OCI-LY3 (cell line): Measurements from ENCODE around the gene NANOS3.
"Not testable (repeated sequence)": the region's sequence is repeated elsewhere in the genome, so short reads cannot be mapped to it uniquely, and the experiment has no call there.

Source experiments
- H2AFZ ChIP-seq: fragments of 200-600, 300-600 bp; shearing (Covaris generic); 2 replicates; pipeline ENCODE4 v1.6.0; 2014; ENCODE audit warnings: antibody characterized with exemption, low read depth, low read length
- H3K27ac ChIP-seq: fragments of 200-600, 300-600 bp; sonication (generic); 2 replicates; pipeline ENCODE4 v1.5.1; 2014; ENCODE audit warnings: mild to moderate bottlenecking, low read length, moderate library complexity, mixed read lengths
- H3K27me3 ChIP-seq: fragments of 200-600, 300-600 bp; sonication (generic); 2 replicates; pipeline ENCODE4 v1.6.1; 2014; ENCODE audit warnings: low read depth, low read length, mixed read lengths
- H3K36me3 ChIP-seq: fragments of 200-600, 300-600 bp; sonication (generic); replicated peaks from 2 replicates; pipeline ENCODE3; 2014; ENCODE audit warnings: low read depth, low read length, mixed read lengths
- H3K4me1 ChIP-seq: fragments of 300-600, 200-600 bp; sonication (generic); 2 replicates; pipeline ENCODE4 v1.6.1; 2014; ENCODE audit warnings: low read length, mixed read lengths
- H3K4me2 ChIP-seq: fragments of 200-600, 300-600 bp; sonication (generic); 2 replicates; pipeline ENCODE4 v1.6.1; 2014; ENCODE audit warnings: low read length, mixed read lengths
- H3K4me3 ChIP-seq: fragments of 300-600, 200-600 bp; sonication (generic); 2 replicates; pipeline ENCODE4 v1.5.1; 2014; ENCODE audit warnings: antibody characterized with exemption, mild to moderate bottlenecking, low read length, moderate library complexity
- H3K79me2 ChIP-seq: fragments of 300-600, 200-600 bp; shearing (Covaris generic); 2 replicates; pipeline ENCODE4 v1.6.1; 2014; ENCODE audit warnings: mild to moderate bottlenecking, low read length, mixed read lengths
- H3K9ac ChIP-seq: fragments of 300-600, 200-600 bp; shearing (Covaris generic); 2 replicates; pipeline ENCODE4 v1.6.0; 2014; ENCODE audit warnings: mild to moderate bottlenecking, low read length, moderate library complexity
- H3K9me3 ChIP-seq: fragments of 200-600, 300-600 bp; shearing (Covaris generic); 2 replicates; pipeline ENCODE4 v1.6.1; 2014; ENCODE audit warnings: low read length, mixed read lengths; ENCODE audit not compliant: insufficient read depth
- H4K20me1 ChIP-seq: fragments of 200-600, 300-600 bp; sonication (generic); 2 replicates; pipeline ENCODE4 v1.6.1; 2016; ENCODE audit warnings: low read length, mixed read lengths; ENCODE audit not compliant: insufficient read depth
- CTCF ChIP-seq: fragments of 200-600, 300-600 bp; sonication (generic); IDR thresholded peaks from 2 replicates; pipeline ENCODE4 v1.5.1; 2014; ENCODE audit warnings: antibody characterized with exemption, low read length, low read depth
- EZH2phosphoT487 ChIP-seq: fragments of 200-600 bp; shearing (Covaris generic); IDR thresholded peaks from 2 replicates; pipeline ENCODE4 v1.6.1; 2018; ENCODE audit warnings: antibody characterized with exemption, mixed run types, low read depth

NANOS3 gene

GRCh38 chr19:13849991-13850909 is 26.7 kb upstream of the NANOS3 start:
- no peaks in the 10 kb centered on the region for H3K27me3 ChIP-seq
- TF ChIP-seq EZH2phosphoT487, result no peak
- TF ChIP-seq CTCF, result no peak
- H3K79me2 ChIP-seq, result no peaks in the 10 kb centered on the region
- peak overlapping the region; percentile 22; the same call in 1 of the 2 replicates for H3K9ac ChIP-seq
- H3K9me3 ChIP-seq, result no peaks in the 10 kb centered on the region
- H3K4me1 ChIP-seq, result peaks cover 27% of the 10 kb centered on the region
- no peaks in the 10 kb centered on the region for H4K20me1 ChIP-seq
- H3K4me2 ChIP-seq, result peak overlapping the region; percentile 75
- H2AFZ ChIP-seq, result peak overlapping the region; percentile 39; the same call in 1 of the 2 replicates
- peak overlapping the region; percentile 72 for H3K4me3 ChIP-seq
- H3K27ac ChIP-seq, result no peak overlapping the region
- H3K36me3 ChIP-seq, result no peaks in the 10 kb centered on the region

GRCh38 chr19:13850910-13851733 is 25.8 kb upstream of the NANOS3 start:
- Histone ChIP-seq H3K4me1 (peaks cover 26% of the 10 kb centered on the region), H3K4me2 (peak overlapping the region; percentile 75)

GRCh38 chr19:13851734-13852114 is 25.2 kb upstream of the NANOS3 start:
- H3K4me2 ChIP-seq, H3K9me3 ChIP-seq, H3K27ac ChIP-seq, H3K9ac ChIP-seq, H3K4me3 ChIP-seq, H3K27me3 ChIP-seq, H3K79me2 ChIP-seq, H4K20me1 ChIP-seq, H2AFZ ChIP-seq, H3K36me3 ChIP-seq: not testable (repeated sequence)
- H3K4me1 ChIP-seq, result peaks cover 20% of the 10 kb centered on the region

More at GRCh38 chr19:13850910-13851733, 25.8 kb upstream of the NANOS3 start:
- peak overlapping the region; percentile 72 for H3K4me3 ChIP-seq
- no peaks in the 10 kb centered on the region for H3K36me3 ChIP-seq
- H3K79me2 ChIP-seq, result no peaks in the 10 kb centered on the region
- peak overlapping the region; percentile 39; the same call in 1 of the 2 replicates for H2AFZ ChIP-seq
- no peak overlapping the region for H3K27ac ChIP-seq
- TF ChIP-seq EZH2phosphoT487 (no peak), CTCF (no peak)
- no peaks in the 10 kb centered on the region for H3K27me3 ChIP-seq
- no peaks in the 10 kb centered on the region for H4K20me1 ChIP-seq
- no peak overlapping the region for H3K9ac ChIP-seq
- no peaks in the 10 kb centered on the region for H3K9me3 ChIP-seq

- not testable (repeated sequence) for H3K4me2 ChIP-seq, H3K79me2 ChIP-seq, H3K27me3 ChIP-seq, H2AFZ ChIP-seq, H3K36me3 ChIP-seq, H3K9me3 ChIP-seq, H3K27ac ChIP-seq, H4K20me1 ChIP-seq, H3K9ac ChIP-seq, H3K4me3 ChIP-seq
- peaks cover 16% of the 10 kb centered on the region; the same call in 1 of the 2 replicates for H3K4me1 ChIP-seq
Observed at GRCh38 chr19:13852171-13852707, 24.7 kb upstream of the NANOS3 start.
